Thyroid gland (tissue), 4 donors: Measurements from ENCODE around the gene SLC17A6.

Source experiments
- POLR2A ChIP-seq, 2 donors: fragments of 450-650 bp; IDR thresholded peaks; one replicate each; pipeline ENCODE4 v1.6.1; 2017; ENCODE audit warnings: antibody characterized with exemption in 2 of 2, mild to moderate bottlenecking in 2 of 2, moderate library complexity in 1 of 2
- TF ChIP-seq, protein P1 (sequence below), 6 experiments: fragments of 200-600 bp in 3 of 6; fragments of 450-650 bp in 3 of 6; sonication (generic) in 3 of 6; IDR thresholded peaks; one replicate each; pipeline ENCODE4 v1.5.1; 2016 to 2019; ENCODE audit warnings: antibody characterized with exemption in 6 of 6, mild to moderate bottlenecking in 2 of 6, inconsistent platforms in 1 of 6, moderate library complexity in 1 of 6

DNA sequence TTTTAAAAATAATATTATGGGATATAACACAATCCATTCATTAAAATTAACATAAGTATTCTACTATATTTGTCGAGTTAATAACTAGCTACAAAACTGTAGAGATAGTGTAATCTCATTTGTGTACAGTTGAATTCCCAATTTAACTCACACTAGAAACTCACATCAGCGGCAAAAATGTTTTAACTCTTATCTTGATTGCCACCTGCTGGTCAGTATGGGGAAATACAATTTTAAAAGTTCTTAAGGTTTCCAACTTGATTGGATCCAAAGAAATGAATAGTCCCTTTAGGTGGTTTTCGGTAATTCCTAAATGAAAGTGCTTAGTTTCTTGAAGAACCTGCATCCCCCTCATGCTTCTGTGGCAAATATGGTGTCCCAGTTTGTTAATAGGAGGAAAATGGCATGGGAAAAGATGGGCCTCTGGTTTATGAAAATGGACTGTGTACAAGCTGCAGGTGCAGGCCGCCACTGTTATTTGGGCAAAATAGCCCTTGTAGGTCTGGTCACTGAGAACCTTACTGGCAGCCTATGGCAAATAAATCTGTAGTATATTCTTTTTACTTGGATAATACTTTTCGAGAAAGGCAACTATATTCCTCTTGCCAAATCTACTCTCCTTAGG, 33.7 kb upstream of the SLC17A6 start:
- TF ChIP-seq, protein P1, sequence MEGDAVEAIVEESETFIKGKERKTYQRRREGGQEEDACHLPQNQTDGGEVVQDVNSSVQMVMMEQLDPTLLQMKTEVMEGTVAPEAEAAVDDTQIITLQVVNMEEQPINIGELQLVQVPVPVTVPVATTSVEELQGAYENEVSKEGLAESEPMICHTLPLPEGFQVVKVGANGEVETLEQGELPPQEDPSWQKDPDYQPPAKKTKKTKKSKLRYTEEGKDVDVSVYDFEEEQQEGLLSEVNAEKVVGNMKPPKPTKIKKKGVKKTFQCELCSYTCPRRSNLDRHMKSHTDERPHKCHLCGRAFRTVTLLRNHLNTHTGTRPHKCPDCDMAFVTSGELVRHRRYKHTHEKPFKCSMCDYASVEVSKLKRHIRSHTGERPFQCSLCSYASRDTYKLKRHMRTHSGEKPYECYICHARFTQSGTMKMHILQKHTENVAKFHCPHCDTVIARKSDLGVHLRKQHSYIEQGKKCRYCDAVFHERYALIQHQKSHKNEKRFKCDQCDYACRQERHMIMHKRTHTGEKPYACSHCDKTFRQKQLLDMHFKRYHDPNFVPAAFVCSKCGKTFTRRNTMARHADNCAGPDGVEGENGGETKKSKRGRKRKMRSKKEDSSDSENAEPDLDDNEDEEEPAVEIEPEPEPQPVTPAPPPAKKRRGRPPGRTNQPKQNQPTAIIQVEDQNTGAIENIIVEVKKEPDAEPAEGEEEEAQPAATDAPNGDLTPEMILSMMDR (IDR thresholded peaks at IDR 0.05): peak in 5 of 6 experiments; percentile 31 to 66 (median 57)
- TF ChIP-seq POLR2A (IDR thresholded peaks at IDR 0.05): no peak
